NK-92 treated with Interleukin-12 subunit alpha and Interleukin-12 subunit beta, amount 100 ng/mL, for 24 hours (cell line): Measurements from ENCODE around the gene CNN3.

Experiments used
- DNase-seq: peaks from one replicate; lab custom pipeline; 2025; lab: John Stamatoyannopoulos, UW

The CNN3 gene

DNA sequence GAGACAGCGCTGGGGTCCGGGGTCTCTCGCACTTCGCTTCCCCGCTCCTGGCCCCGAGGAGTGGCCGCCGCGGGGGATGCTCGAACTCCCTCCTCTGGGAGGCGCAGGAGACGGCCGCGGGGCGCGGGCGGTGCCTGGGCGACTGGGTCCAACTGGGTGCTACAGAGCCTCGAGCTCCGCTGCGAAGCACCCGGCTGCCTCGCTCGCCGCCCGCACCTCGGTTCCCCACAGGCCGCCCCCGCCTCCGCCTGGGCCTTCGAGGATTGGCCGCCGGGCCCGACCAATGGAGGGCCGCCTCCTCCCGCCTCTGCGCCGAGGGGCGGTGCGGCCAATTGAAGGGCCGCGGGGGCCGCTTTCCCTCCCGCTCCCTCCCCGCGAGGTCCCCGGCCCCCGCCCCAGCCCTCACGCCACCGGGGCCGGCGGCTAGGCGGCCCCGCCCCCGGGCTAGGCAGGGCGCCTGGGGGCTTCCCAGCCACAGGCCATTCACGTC, at the start of gene CNN3:
Gene CNN3 (minus strand): TSS at position 196 of the 490 bp plus-strand sequence. CDS start 216 bp downstream, outside the sequence.
- DNase-seq, result no peak

DNA sequence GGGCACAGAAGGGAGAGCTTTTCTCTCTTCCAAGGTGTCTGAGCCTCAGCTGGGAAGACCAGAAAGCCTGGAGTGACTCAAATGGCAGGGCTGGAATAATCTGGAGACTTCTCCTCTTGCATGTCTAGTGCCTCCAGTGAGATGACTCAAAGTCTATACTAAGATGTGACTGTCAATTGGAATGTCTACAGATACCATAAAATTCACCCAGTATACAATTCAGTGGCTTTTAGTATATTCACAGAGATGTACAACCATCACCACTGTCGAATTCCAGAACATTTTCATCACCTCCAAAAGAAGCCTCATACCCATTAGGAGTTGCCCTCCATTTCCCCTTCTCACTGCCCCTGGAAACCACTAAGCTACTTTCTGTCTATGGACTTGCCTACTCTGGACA, 47.9 kb upstream of the CNN3 start:
- no peak for DNase-seq

DNA sequence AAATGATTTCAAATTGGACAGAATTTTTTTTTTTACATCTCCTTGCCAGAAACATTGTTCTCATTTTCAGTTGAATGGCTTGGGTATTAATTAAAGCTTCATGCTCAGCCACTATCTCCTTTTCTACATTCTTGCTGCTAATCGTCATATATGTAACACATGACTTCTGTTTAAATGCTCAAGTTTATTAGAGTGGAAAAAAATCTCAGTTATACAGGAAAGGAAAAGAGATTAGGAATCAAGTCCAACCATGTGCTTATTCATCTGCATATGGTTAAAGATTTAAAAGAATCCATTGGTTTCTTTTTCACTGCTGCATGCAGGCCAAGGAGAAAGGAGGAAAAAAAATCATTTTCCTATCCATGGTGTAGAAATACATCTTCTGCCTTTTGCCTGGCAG, 47.3 kb upstream of the CNN3 start:
- DNase-seq, result no peak

DNA sequence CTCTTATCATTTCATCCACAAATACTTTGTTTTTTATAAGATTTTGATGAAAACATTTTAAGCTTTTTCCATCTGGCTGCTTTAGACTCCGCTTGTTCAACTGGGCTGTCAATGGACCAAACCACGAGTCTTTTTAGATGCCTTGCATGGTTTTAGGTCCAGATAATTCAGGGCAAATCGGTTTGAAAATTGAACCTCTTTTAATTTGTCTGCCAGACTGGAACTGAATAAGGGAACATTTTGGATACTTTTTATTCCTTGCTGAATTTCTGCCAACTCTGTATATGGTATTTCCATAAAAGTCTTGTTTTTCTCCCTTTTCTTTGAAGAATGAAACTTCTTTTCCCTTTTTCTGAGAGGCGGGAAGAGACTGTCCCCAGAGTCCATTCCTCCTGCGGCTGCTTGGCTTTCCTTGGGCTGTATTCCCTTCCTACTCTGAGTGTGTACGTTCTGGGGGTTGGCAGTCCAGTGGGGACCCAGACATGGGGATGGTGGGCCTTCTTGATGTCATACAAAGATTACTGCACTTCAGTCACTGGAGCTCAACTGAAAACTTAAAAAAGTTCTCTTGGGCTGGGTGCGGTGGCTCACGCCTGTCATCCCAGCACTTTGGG, 46.5 kb upstream of the CNN3 start:
- no peak for DNase-seq

DNA sequence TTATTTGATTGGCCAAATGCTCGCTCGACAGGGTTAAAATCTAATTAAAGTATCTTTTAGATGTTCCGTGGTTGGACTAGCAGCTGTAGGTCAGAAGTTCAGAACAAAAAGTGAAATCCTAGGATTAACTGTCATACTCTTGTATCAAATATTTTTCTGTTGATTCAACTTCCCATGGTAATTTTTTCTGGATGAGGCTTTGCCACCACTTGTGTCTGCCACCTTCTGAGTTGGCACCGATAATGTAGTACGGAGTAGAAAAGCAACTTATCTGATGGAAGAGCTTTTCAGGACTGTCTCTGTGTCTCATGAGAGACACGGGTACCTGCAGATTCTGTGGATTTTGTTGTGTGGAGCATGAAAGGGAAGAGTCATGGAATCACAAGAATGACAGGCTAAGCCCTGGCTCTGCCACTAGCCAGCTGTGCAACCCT, 44.6 kb upstream of the CNN3 start:
- no peak for DNase-seq

DNA sequence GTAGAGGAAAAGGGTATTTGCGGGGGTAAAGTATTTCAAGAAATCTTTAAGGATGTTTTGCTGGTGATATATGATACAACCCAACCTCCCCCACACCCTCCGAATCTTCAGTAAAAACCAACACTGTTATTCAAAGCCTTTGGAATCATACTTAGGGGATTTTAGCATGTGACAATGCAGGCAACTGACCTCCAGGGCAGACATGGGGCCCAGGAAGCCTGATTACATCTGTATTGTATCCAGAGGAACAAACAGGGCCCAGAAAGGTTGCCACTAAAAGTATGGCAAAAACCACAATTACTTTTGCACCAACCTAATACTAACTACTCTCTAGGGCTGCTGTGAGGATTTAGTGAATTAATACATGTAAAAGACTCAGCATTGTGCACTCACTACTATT, 43.9 kb upstream of the CNN3 start:
- DNase-seq, result no peak

DNA sequence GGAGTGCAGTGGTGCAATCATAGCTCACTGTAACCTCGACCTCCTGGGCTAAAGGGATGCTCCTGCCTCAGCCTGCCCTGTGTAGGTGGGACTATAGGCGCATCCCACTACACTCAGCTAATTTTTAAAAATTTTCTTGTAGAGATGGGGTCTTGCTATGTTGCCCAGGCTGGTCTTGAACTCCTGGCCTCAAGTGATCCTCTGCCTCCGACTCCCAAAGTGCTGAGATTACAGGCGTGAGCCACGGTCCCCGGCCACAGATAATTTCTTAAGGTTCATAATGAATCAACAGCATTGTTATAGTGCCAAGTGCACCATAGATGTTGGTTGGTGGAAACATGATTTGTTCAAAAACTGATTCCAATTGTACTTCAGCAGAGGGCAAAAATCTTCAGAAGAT, 42.2 kb upstream of the CNN3 start:
- no peak for DNase-seq

DNA sequence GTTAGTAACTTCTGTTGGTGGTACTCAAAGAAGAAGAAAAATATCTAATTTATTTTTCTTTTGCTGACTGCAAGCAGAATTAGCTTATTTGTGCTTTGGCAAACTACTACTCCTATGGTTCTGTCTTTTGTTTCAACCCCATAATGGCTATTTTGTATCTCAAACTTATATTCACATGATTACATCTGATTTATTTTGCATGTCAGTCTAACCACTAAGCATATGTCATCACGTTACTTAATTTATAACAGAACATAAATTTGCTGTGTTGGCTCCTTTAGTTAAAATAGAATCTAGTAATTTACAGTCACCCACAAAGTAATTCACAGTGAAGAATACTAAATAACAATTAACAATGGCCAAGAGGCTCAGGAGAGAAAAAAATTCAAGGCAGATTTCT, 39.1 kb upstream of the CNN3 start:
- no peak for DNase-seq

DNA sequence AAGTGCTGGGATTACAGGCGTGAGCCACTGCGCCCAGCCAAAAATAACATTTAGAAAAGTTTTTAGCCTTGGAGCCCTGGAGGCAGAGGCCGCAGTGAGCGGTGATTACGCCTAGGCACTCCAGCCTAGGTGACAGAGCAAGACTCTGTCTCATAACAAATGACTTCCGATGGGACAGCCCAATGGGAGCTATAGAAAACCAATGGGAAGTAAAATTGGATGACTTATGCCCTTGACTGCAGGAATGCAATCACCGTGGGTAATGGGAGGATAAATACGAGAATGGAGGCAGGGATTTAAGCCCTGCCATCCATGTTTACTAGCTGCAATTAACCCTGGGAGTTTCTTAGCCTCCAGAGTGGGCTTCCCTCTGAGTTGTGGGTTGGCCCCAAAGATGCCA, 37.0 kb upstream of the CNN3 start:
- DNase-seq, result no peak

DNA sequence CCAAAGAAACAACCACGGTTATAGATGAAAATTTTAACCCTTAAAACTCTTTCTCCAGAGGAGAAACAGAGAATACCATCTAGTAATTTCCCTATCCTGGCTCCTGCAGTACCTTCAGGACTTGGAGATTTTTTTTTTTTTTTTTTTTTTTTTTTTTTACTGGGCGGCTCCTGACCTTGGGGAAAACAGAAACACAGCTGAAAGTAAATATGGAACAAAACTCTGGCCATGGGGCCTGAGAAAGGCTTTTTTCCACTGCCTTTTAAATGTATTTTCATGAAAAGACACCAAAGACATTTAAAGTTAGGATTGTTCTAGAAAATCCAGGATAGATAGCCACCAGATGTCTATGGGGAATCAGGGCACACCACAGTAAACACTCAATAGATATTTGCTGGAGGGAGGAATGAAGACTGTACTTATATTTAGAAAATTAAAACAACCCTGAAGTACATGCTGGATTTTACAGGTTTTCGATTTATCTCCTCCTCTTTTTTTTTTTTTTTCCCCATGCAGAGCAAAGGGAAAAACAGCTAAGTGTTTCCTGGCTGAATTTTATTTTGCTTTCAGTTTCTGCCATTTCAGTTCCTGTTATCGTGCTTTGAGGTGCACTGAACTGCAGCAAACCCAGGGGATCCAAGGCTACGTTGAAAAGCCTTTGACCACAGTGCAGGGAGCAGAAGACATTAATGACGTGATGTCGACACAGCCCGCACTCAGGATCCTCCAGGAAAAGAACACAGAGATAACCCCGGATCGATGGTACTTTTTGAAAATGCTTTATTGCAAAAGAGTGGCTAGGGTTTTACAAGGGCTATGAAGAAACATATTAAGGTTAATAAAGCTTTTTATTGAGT, 35.7 kb upstream of the CNN3 start:
- peak; percentile 2 for DNase-seq

DNA sequence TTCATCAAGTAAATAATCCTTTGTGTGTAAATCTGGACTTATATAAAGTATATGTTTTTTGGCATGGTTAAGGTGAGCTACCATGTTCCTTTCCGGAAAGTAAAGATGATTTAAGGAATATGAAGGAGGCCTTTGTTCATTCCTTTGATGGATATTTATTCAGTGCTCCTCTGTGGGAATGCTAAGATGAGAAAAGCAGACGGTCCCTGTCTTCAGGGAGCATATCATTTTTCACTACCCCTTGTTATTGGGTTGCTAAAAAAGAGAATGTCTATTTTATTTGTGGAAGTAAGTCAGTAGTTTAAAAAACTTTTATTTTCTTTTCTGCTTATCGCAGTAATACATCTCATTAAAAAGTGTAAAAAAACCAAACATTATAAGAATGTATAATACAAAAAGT, 35.1 kb upstream of the CNN3 start:
- DNase-seq, result no peak

DNA sequence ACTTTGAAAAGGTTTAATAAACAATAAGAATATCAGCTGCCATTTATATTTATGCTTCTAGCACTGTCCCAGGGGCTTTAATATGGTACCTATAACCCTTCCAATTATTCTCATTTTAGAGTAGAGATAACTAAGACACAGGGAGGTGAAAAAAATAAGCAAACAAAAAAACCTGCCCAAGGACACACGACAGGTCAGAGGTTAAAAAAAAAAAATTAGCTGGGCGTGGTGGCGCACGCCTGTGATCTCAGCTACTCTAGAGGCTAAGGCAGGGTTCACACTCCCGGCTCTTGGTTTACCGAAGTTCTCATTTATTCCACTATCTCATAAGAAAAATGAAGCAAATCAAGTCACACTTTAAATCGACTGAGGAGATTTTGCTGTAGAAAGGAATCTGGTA, 34.7 kb upstream of the CNN3 start:
- DNase-seq, result no peak

DNA sequence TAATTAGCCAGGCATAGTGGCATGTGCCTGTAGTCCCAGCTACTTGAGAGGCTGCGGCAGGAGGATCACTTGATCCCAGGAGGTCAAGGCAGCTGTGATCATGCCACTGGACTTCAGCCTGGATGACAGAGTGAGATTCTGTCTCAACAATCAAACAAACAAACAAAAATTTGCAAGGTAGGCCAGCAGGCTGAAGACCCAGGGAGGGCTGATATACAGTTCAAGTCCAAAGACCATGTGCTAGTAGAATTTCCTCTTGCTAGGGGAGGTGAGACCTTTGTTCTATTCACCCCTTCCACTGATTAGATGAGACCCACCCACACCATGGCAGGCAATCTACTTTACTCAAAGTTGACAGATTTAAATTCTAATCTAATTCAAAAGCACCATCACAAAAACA, 31.2 kb upstream of the CNN3 start:
- no peak for DNase-seq

DNA sequence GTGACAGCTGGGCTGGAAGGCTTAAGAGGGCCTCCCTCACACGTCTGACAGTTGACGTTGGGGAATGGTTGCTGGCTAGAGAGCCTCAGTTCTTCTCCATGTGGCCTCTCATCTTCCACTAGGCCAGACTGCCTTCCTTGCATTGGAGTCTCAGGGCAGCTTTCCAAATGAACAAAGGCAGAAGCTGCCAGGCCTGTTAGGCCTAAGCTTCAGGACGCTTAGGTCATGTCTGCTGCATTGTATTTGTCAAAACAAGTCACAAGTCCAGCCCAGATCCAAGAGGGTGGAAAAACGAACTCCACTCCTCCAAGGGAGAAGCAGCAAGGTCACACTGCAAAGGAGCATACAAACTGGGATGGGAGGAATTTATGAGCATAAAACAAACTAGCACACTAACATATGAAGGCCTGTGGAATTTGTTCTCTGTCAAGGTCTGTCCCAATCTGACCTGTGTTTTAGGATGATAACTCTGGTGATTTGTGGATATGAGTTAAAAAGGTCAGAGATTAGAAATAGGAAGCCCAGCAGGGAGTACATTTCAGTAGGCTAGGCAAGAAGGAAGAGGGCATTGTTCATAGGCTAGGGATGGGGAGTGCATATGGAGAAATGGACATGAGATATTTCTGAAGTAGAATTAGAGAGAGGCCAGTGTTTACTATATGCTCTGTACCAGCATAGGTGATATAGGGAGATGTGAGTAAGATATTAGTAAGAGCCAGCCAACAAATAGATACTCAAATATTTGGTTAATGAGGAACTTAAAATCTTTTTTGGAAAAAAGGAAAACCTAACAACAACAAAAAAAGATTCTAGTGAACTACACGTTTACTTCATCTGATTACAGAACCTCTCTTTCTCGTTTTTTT, 29.1 kb upstream of the CNN3 start:
- DNase-seq, result no peak

DNA sequence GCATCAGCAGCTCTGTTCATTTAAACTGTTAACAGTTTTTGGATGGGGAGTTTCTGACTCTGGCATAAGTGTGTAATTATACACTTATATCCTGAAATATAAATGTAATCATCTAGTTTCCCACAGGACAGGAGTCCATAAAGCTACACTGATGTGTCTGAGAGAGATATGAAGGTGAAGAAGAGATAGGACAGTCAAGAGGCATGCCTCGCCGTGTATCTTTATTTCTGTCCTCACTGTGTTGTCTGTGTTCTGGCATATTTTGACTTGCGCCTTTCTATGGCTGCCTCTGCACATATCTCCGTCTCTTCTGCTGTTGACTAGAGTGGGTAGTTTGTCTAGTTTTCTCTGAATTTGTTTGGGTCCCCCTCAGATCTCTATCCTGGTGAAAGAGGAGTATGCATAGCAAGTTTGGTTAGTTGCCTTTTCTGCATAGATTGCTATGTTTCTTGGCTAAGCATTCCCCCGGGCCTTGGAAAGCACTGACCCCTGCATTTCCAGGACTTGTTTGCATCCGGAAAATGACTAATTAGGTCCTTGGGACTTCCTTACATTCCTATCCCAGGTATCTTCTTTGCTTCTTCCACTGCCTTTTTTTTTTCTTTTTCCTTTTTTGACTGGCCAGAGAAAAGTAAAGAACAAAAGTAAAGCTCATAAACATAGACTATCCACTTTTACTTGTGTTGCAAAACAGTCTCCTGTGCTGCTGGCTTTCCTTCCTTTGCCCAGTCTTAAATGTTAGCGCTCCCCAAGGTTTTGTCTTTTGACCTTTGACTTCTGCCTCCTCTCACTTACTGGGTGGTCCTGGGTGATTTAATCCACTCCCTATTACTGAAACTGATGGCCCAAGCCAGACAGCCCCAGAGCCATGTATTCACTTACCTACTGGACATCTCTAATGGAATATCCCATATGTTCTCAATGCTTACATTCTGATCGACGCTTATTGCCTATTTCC, 27.6 kb upstream of the CNN3 start:
- DNase-seq, result no peak

DNA sequence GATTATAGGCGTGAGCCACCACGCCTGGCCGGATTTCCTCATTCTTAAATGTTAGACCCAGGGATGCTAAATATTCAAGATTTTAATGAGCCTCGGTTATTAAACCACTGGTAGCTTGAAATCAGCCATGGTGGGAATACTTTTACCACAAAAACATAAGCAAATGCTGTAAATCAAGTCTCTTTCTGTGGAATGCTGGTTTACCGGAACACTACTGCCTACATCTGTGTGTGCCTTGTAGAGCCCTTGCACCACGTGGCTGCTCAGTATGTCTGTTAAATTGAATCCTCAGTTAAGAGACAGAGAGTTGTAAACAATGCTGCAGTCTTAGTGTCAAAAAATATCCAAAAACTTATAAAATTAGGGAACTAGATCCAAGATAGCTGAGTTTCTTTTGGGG, 26.8 kb upstream of the CNN3 start:
- no peak for DNase-seq

DNA sequence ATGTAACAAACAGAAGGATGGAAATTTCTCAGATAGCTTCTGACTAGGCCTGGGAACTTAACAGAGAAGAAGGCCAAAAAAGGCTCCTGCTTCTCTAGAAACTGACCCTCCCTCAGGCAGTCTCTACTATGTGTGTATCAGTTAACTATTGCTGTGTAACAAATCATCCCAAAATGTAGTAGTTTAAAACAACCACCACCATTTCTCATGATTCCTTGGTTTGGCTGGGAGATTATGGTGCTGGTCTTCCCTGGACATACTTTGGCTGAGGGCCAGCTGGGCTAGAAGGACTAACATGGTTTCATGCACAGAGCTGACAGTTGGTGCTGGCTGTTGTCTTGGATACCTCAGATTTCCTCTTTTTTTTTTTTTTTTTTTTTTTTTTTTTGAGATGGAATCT, 26.2 kb upstream of the CNN3 start:
- DNase-seq, result no peak

DNA sequence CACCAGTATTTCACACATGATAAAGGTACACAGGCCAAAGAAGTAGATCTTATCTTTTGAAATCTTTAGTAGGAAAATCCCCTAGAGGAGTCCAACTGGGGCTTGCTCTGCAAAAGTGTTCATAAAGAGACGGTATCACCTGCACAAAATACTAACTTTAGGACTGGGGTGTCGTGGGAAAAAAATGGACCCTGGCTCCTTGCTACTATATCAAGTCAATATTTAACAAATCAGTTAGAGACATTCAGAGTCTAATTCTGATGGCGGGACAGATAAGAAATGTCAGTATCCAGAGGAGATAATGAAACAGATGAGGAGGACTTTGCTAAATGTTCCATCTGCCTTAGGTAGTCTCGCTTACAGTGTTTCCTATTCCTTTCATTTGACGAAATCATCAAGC, 25.6 kb upstream of the CNN3 start:
- DNase-seq, result no peak

DNA sequence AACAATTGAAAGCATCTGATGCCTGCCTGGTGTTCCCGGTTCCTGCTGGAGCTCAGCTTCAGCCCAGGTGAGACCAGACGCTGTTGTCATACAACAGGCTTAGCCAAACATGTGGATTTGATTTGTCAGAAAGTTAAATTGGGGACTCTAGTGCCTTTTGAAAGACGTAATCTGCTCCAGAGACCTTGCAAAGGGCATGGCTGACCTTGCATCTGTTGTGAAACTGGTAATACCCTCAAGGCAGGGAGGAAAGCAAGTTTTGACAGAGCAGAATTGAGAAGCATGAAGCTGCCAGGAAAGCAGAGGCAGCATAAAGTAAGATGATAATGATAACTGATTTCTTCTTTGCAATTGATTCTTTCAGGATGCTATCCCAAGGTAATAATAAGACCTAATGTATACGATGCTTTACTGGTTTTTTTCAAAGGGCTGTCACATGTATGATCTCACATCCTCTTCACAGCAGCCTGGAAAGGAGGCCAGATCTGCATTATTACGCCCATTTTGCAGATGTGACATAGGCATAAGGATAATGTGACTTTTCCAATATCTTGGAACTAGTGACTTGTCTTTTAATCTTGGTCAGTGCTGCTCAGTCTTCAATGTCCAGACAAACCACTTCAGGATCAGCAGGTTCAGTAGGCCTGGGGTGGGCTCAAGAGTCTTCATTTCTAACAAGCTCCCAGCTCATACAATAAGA, 24.7 kb upstream of the CNN3 start:
- no peak for DNase-seq

DNA sequence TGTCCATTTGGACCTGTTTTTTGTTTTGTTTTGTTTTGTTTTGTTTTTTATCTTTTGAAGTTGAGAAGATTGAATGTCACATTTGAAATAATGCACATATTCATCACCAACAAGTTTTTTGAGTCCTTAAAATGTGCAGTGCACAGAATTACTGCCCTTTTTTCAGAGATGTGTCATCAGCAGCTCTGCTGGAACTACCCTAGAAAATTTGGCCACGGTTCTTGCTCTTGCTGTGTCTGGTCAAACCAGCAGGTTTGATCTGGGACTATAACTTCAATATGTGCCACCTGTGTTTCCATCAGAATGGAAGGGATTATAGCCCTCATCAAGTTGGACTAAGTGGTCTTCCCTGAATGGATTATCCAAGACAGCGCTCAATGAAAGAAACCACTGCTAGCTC, 24.1 kb upstream of the CNN3 start:
- DNase-seq, result no peak
